Left lung (tissue), 14 donors: ENCODE measurements around the gene C1orf94. TPM values are rescaled to one million over a fixed set of nuclear protein-coding genes. Genes with fewer than 3 reads are reported as not detected.

Experiments used
- ATAC-seq: fragments of 200-7000 bp; cut with Tn5 transposase; one replicate; pipeline ENCODE4 v1.9.1; 2020; ENCODE audit warnings: moderate library complexity
- DNase-seq, 4 donors: peaks; one replicate each; pipeline ENCODE4 v3.0.0-alpha.2; 2013 to 2020
- H3K27ac ChIP-seq, 2 donors: fragments of 200-600 bp; sonication (generic) in 1 of 2; one replicate each; pipeline versions ENCODE4 v1.5.0 to v1.8.0; 2020 to 2021
- H3K27me3 ChIP-seq, 2 donors: fragments of 200-600 bp; sonication (generic) in 1 of 2; one replicate each; pipeline versions ENCODE4 v1.5.0 to v1.8.0; 2020 to 2021
- H3K36me3 ChIP-seq, 2 donors: fragments of 200-600 bp; sonication (generic) in 1 of 2; one replicate each; pipeline versions ENCODE4 v1.5.0 to v1.8.0; 2020 to 2021
- H3K4me1 ChIP-seq, 2 donors: fragments of 200-600 bp; one replicate each; pipeline ENCODE4 v1.8.0; 2021
- H3K4me3 ChIP-seq, 2 donors: fragments of 200-600 bp; sonication (generic) in 1 of 2; one replicate each; pipeline versions ENCODE4 v1.5.0 to v1.8.0; 2020 to 2021; ENCODE audit warnings: mild to moderate bottlenecking in 1 of 2
- H3K9me3 ChIP-seq, 2 donors: fragments of 200-600 bp; sonication (generic) in 1 of 2; one replicate each; pipeline versions ENCODE4 v1.5.0 to v1.8.0; 2020 to 2021
- intact Hi-C, 2 donors: fragments of 100-400 bp; cut with DNase I; formaldehyde crosslinking; loops; one replicate each; pipeline versions ENCODE4 v1.11.2 to v1.14.2; 2022
- long read RNA-seq, 12 donors: library from polyadenylated mRNA in 2 of 12; unstranded in 2 of 12; transcript quantifications; one replicate each; pipeline ENCODE4 v2.0.0 and lab custom pipeline, GENCODE V29; 2019 to 2026
- polyA plus RNA-seq, 6 donors: library from polyadenylated mRNA; unstranded; fragments of 120-200 nt; gene quantifications; one replicate each; pipeline ENCODE4 v1.2.1, GENCODE V29; 2013; ENCODE audit not compliant: insufficient read length in 6 of 6
- total RNA-seq, 2 donors: library from RNA; stranded (reverse); fragmentation: NEBNext Ultra II Directional; extraction: Animal tissue kit (Norgen Biotek cat#: 25700); gene quantifications; one replicate each; pipeline ENCODE4 v1.2.1, GENCODE V29; 2021
- TF ChIP-seq, protein P1 (sequence below), 2 donors: fragments of 200-600 bp; sonication (generic) in 1 of 2; IDR thresholded peaks; one replicate each; pipeline versions ENCODE4 v1.5.0 to v1.8.0; 2021; ENCODE audit warnings: antibody characterized with exemption in 2 of 2
- donor health status: DM: no; HTN: yes; CAD: no.
- donor health status: DM: no; HTN: no; CAD: no.

Gene C1orf94
- total RNA-seq = not detected
- polyA plus RNA-seq = not detected
- long read RNA-seq, donor 1 = 0 reads
- long read RNA-seq, donor 2 = 0 reads
- long read RNA-seq, donor 3 = 0 reads
- long read RNA-seq, donor 4 = 0 reads
- long read RNA-seq, donor 5 = 0 reads
- long read RNA-seq, donor 6 = 0 reads
- long read RNA-seq, donor 7 = 0 reads
- long read RNA-seq, donor 8 = 0 reads
- long read RNA-seq, donor 9 = 0 reads
- long read RNA-seq, donor 10 = 0 reads
- long read RNA-seq, donor 11 = 0 reads
- long read RNA-seq, donor 12 = 0 reads

- H3K9me3 ChIP-seq = no peaks in the 10 kb centered on the region
- H3K4me1 ChIP-seq = no peaks in the 10 kb centered on the region
- peaks cover 30 to 85% of the 10 kb centered on the region in 2 donors for H3K27me3 ChIP-seq
- intact Hi-C loops = no loop called here
- H3K4me3 ChIP-seq = no peak within 1 kb of the TSS
- H3K27ac ChIP-seq = no peak within 1 kb of the TSS
- H3K36me3 ChIP-seq = no peaks in the 10 kb centered on the region
- TF ChIP-seq, protein P1, sequence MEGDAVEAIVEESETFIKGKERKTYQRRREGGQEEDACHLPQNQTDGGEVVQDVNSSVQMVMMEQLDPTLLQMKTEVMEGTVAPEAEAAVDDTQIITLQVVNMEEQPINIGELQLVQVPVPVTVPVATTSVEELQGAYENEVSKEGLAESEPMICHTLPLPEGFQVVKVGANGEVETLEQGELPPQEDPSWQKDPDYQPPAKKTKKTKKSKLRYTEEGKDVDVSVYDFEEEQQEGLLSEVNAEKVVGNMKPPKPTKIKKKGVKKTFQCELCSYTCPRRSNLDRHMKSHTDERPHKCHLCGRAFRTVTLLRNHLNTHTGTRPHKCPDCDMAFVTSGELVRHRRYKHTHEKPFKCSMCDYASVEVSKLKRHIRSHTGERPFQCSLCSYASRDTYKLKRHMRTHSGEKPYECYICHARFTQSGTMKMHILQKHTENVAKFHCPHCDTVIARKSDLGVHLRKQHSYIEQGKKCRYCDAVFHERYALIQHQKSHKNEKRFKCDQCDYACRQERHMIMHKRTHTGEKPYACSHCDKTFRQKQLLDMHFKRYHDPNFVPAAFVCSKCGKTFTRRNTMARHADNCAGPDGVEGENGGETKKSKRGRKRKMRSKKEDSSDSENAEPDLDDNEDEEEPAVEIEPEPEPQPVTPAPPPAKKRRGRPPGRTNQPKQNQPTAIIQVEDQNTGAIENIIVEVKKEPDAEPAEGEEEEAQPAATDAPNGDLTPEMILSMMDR (IDR thresholded peaks at IDR 0.05) = no peak
- ATAC-seq = no peak
- DNase-seq = no peak
Measured at GRCh38 chr1:34176830-34177603, at the start of gene C1orf94. Gene C1orf94 (plus strand): TSS chr1:34176907. CDS start chr1:34177790, 883 bp downstream.

GRCh38 chr1:34127006-34128000 lies 49.4 kb upstream of the C1orf94 start:
- ATAC-seq (no peak), DNase-seq (no peak)
- no peak overlapping the region for H3K4me3 ChIP-seq
- intact Hi-C loops = no loop called here
- TF ChIP-seq, protein P1 (IDR thresholded peaks at IDR 0.05) = no peak
- peaks cover 0 to 10% of the 10 kb centered on the region in 2 donors for H3K27me3 ChIP-seq
- H3K27ac ChIP-seq = no peak overlapping the region
- H3K9me3 ChIP-seq = no peaks in the 10 kb centered on the region
- H3K36me3 ChIP-seq = no peaks in the 10 kb centered on the region
- no peaks in the 10 kb centered on the region for H3K4me1 ChIP-seq

GRCh38 chr1:34128186-34128889 lies 48.4 kb upstream of the C1orf94 start:
- no peak for DNase-seq
- Histone ChIP-seq H3K4me3 (no peak overlapping the region), H3K27me3 (peaks cover 0 to 10% of the 10 kb centered on the region in 2 donors), H3K27ac (no peak overlapping the region), H3K9me3 (no peaks in the 10 kb centered on the region), H3K4me1 (no peaks in the 10 kb centered on the region), H3K36me3 (no peaks in the 10 kb centered on the region)
- ATAC-seq = no peak
- intact Hi-C loops = no loop called here
- TF ChIP-seq, protein P1 (IDR thresholded peaks at IDR 0.05) = no peak

- peaks cover 0 to 10% of the 10 kb centered on the region in 2 donors for H3K27me3 ChIP-seq
- TF ChIP-seq, protein P1 (IDR thresholded peaks at IDR 0.05) = no peak
- H3K4me3 ChIP-seq = no peak overlapping the region
- H3K4me1 ChIP-seq = no peaks in the 10 kb centered on the region
- ATAC-seq (no peak), DNase-seq (no peak)
- H3K9me3 ChIP-seq = no peaks in the 10 kb centered on the region
- H3K27ac ChIP-seq = no peak overlapping the region
- intact Hi-C loops = no loop called here
- no peaks in the 10 kb centered on the region for H3K36me3 ChIP-seq
Measured at GRCh38 chr1:34129630-34130029, 47.1 kb upstream of the C1orf94 start.
